Measurements from ENCODE around the gene DBF4B.

DNA sequence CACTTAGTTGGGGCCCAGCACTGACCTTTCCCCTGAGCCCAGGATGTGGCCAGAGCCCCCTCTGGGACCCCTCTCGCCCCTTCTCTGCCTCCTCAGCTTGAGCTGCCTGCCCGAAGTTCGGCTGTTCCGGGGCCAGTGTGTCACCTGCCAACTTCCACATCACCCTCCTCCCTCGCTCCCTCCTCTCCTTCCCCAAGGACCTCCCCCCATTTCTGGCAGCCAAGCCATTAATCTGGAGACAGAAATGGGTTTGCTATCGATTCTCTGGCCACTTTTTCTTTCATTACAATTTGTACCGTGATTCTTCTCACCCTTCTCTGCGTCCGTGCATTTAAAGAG, 41.5 kb downstream of the DBF4B start:
- TF ChIP-seq, protein P1, sequence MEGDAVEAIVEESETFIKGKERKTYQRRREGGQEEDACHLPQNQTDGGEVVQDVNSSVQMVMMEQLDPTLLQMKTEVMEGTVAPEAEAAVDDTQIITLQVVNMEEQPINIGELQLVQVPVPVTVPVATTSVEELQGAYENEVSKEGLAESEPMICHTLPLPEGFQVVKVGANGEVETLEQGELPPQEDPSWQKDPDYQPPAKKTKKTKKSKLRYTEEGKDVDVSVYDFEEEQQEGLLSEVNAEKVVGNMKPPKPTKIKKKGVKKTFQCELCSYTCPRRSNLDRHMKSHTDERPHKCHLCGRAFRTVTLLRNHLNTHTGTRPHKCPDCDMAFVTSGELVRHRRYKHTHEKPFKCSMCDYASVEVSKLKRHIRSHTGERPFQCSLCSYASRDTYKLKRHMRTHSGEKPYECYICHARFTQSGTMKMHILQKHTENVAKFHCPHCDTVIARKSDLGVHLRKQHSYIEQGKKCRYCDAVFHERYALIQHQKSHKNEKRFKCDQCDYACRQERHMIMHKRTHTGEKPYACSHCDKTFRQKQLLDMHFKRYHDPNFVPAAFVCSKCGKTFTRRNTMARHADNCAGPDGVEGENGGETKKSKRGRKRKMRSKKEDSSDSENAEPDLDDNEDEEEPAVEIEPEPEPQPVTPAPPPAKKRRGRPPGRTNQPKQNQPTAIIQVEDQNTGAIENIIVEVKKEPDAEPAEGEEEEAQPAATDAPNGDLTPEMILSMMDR (IDR thresholded peaks at IDR 0.05): no peak
- TF ChIP-seq RAD21 (IDR thresholded peaks at IDR 0.05; ENCODE audit: low read length) (no peak), EP300 (IDR thresholded peaks at IDR 0.05; ENCODE audit: borderline replicate concordance in 1 of 2, low read depth in 1 of 2, low read length in 1 of 2) (no peak), TCF12 (IDR thresholded peaks at IDR 0.05) (no peak), POLR2AphosphoS5 (IDR thresholded peaks at IDR 0.05; ENCODE audit: low read depth, low read length) (no peak), GABPA (IDR thresholded peaks at IDR 0.05; ENCODE audit: low read depth) (no peak), SIN3A (IDR thresholded peaks at IDR 0.05; ENCODE audit: borderline replicate concordance, low read depth, low read length) (no peak), RFX5 (IDR thresholded peaks at IDR 0.05; ENCODE audit: low read length) (no peak), NRF1 (IDR thresholded peaks at IDR 0.05; ENCODE audit: low read depth, low read length) (no peak)
- TF ChIP-seq, protein P2, sequence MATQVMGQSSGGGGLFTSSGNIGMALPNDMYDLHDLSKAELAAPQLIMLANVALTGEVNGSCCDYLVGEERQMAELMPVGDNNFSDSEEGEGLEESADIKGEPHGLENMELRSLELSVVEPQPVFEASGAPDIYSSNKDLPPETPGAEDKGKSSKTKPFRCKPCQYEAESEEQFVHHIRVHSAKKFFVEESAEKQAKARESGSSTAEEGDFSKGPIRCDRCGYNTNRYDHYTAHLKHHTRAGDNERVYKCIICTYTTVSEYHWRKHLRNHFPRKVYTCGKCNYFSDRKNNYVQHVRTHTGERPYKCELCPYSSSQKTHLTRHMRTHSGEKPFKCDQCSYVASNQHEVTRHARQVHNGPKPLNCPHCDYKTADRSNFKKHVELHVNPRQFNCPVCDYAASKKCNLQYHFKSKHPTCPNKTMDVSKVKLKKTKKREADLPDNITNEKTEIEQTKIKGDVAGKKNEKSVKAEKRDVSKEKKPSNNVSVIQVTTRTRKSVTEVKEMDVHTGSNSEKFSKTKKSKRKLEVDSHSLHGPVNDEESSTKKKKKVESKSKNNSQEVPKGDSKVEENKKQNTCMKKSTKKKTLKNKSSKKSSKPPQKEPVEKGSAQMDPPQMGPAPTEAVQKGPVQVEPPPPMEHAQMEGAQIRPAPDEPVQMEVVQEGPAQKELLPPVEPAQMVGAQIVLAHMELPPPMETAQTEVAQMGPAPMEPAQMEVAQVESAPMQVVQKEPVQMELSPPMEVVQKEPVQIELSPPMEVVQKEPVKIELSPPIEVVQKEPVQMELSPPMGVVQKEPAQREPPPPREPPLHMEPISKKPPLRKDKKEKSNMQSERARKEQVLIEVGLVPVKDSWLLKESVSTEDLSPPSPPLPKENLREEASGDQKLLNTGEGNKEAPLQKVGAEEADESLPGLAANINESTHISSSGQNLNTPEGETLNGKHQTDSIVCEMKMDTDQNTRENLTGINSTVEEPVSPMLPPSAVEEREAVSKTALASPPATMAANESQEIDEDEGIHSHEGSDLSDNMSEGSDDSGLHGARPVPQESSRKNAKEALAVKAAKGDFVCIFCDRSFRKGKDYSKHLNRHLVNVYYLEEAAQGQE (IDR thresholded peaks at IDR 0.05; ENCODE audit: low read depth, low read length): no peak
- TF ChIP-seq, protein P3, sequence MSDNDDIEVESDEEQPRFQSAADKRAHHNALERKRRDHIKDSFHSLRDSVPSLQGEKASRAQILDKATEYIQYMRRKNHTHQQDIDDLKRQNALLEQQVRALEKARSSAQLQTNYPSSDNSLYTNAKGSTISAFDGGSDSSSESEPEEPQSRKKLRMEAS (IDR thresholded peaks at IDR 0.05; ENCODE audit: low read depth): no peak
